T-helper 2 cell treated with Interferon-gamma antibody and Interleukin-4, amounts not matched to agents 5 μg/mL and 100 μg/mL, for 36 hours (primary cell): ENCODE data around the gene NEU4.
"Not testable (repeated sequence)": the region's sequence is repeated elsewhere in the genome, so short reads cannot be mapped to it uniquely, and the experiment has no call there.

Experiments used
- DNase-seq: peaks from one replicate; pipeline ENCODE4 v3.0.0; 2021; ENCODE audit warnings: low spot score
- H3K27ac Mint-ChIP-seq: one replicate; pipeline ENCODE4 v1.8.0; 2021; ENCODE audit warnings: mild to moderate bottlenecking, mixed read lengths
- H3K27me3 Mint-ChIP-seq: one replicate; pipeline ENCODE4 v1.8.0; 2021; ENCODE audit warnings: low read depth, mixed read lengths
- H3K36me3 Mint-ChIP-seq: one replicate; pipeline ENCODE4 v1.8.0; 2021; ENCODE audit warnings: low read depth, mixed read lengths
- H3K4me1 Mint-ChIP-seq: one replicate; pipeline ENCODE4 v1.8.0; 2021; ENCODE audit warnings: low read depth, mixed read lengths
- H3K4me3 Mint-ChIP-seq: one replicate; pipeline ENCODE4 v1.8.0; 2022; ENCODE audit warnings: mild to moderate bottlenecking, moderate library complexity, mixed read lengths
- H3K9me3 Mint-ChIP-seq: one replicate; pipeline ENCODE4 v1.8.0; 2021; ENCODE audit warnings: mixed read lengths

Gene NEU4

DNA sequence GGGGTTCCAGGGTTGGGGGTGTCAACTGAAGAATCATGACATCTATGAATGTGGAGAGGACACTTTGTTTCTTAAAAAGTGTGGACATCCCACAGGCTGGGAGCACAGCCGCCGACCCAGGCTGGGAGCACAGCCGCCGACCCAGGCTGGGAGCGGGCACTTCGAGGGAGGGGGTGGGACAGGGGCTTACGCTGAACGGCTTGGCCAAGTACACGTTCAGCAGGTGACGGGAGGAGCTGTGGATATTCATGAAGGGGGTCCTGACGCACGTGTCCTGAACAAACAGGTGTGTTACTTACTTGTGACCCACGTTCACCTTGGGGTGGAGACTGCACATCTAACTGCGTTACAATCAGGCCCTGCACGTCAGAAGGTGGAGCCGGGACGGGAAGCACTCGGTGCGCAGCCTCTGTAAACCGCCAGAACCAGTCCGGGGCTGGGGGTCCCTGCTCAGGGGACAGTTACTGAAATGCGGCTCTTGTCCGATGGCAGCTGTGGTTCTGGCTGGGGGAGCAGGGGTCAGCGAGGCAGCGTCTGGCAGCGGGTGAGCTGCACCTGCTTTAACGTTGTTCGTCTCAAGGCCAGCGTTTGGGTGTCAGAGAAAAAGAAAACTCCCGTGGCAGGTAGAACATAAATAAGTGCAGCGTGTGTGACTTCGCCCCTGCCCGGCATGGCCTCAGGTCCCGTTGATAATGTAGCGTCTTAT lies 8.6 kb upstream of the NEU4 start:
- not testable (repeated sequence) for H3K27ac Mint-ChIP-seq, DNase-seq, H3K4me1 Mint-ChIP-seq, H3K36me3 Mint-ChIP-seq, H3K9me3 Mint-ChIP-seq, H3K4me3 Mint-ChIP-seq, H3K27me3 Mint-ChIP-seq

DNA sequence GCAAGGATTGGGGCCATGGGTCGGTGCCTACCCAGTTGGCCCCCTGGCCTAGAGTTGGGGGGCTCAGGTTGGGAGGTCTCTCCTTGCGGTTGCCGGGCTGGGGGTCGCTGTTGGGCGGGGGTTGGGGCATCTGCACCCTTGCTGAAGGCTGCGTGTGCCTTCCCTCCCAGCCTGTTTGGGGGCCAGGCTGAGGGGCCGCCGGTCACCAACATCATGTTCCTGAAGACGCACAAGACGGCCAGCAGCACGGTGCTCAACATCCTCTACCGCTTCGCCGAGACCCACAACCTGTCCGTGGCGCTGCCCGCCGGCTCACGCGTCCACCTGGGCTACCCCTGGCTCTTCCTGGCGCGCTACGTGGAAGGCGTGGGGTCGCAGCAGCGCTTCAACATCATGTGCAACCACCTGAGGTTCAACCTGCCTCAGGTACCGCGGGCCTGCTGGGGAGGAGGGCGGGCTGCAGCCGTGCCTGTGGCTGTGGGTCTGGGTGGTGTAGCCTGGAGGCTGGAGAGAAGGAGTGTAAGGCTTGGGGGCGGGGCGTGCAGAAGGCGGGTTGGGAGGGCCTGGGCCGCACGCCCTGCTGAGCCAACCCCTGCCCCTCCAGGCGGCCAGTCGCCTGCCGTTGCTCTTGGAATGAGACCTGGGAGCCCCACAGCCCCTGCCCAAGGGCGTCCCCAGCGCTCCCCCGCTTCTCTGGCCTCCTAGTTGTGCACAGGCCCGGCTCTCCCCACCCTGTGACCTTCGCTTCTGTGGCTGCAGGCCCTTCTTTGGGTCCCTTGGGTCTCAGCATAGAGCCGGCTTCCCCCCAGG lies 7.2 kb upstream of the NEU4 start:
- Mint-ChIP-seq H3K4me1 (peaks cover 5% of the 10 kb centered on the region), H3K27ac (no peak overlapping the region), H3K36me3 (no peaks in the 10 kb centered on the region), H3K27me3 (no peaks in the 10 kb centered on the region), H3K9me3 (no peaks in the 10 kb centered on the region), H3K4me3 (no peak overlapping the region)
- DNase-seq: no peak

DNA sequence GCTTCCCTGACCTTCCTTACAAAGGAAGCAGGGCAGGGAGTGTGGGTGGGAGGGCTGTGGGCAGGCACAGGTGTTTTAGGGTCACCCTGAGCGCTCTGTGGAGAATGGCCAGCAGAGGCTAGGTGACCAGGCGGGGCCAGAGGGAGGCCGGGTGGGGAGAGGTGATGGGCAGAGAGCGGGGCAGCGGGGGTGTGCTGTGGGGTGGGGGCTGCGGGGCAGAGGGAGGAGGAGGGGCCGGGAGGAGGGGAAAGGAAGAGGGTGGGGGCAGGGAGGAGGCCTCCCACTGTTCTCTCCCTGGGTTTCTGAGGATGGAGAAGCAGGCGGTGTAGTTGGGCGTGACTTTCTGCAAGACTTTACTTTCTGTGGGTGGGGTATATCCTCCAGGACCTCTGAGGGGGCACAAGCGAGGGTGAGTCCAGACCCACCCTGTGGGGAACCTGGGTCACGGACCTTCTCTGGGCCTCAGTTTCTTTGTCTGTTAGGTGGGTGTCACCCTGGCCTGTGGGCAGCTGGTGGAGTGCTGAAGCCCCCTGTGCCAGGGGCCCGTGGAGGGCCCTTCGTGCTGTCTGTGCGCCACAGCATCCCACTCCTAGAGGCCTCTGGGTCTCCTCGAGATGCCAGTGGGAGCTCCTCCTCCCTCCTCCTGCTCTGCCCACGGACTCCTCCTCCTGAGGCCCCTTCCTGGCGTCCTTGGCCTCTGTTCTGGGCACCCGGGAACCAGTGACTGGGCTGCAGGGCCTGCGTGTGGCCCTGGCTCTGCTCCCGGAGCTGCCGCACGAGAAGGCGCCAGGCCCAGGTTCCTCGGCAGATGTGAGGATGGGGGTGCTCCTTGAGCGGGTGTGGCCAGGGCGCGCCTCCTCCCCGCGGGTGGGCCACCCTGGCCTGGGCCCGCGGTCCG lies 6.3 kb upstream of the NEU4 start:
- no peak for DNase-seq
- Mint-ChIP-seq H3K4me1 (peaks cover 5% of the 10 kb centered on the region), H3K36me3 (no peaks in the 10 kb centered on the region), H3K4me3 (no peak overlapping the region), H3K27ac (no peak overlapping the region), H3K9me3 (no peaks in the 10 kb centered on the region), H3K27me3 (no peaks in the 10 kb centered on the region)

DNA sequence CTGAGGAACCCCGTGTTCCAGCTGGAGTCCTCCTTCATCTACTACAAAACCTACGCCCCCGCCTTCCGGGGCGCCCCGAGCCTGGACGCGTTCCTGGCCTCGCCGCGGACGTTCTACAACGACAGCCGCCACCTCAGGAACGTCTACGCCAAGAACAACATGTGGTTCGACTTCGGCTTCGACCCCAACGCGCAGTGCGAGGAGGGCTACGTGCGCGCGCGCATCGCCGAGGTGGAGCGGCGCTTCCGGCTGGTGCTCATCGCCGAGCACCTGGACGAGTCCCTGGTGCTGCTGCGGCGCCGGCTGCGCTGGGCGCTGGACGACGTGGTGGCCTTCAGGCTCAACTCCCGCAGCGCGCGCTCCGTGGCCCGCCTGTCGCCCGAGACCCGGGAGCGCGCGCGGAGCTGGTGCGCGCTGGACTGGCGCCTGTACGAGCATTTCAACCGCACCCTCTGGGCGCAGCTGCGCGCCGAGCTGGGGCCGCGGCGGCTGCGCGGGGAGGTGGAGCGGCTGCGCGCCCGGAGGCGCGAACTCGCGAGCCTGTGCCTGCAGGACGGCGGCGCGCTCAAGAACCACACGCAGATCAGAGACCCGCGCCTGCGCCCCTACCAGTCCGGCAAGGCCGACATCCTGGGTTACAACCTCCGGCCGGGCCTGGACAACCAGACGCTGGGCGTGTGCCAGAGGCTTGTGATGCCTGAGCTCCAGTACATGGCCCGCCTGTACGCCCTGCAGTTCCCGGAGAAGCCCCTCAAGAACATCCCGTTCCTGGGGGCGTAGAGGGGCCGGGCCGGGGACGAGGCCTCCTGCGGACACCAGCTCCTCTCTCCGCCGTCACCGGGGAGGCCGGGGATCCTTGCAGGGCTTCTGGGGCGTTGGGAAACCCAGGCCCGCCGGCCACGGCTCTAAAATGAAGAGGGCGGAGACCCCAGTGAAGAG lies 5.3 kb upstream of the NEU4 start:
- Mint-ChIP-seq H3K27me3 (no peaks in the 10 kb centered on the region), H3K4me1 (peaks cover 5% of the 10 kb centered on the region), H3K36me3 (no peaks in the 10 kb centered on the region), H3K9me3 (no peaks in the 10 kb centered on the region), H3K27ac (peak overlapping the region; percentile 55), H3K4me3 (peak overlapping the region; percentile 72)
- DNase-seq: peak; percentile 42

DNA sequence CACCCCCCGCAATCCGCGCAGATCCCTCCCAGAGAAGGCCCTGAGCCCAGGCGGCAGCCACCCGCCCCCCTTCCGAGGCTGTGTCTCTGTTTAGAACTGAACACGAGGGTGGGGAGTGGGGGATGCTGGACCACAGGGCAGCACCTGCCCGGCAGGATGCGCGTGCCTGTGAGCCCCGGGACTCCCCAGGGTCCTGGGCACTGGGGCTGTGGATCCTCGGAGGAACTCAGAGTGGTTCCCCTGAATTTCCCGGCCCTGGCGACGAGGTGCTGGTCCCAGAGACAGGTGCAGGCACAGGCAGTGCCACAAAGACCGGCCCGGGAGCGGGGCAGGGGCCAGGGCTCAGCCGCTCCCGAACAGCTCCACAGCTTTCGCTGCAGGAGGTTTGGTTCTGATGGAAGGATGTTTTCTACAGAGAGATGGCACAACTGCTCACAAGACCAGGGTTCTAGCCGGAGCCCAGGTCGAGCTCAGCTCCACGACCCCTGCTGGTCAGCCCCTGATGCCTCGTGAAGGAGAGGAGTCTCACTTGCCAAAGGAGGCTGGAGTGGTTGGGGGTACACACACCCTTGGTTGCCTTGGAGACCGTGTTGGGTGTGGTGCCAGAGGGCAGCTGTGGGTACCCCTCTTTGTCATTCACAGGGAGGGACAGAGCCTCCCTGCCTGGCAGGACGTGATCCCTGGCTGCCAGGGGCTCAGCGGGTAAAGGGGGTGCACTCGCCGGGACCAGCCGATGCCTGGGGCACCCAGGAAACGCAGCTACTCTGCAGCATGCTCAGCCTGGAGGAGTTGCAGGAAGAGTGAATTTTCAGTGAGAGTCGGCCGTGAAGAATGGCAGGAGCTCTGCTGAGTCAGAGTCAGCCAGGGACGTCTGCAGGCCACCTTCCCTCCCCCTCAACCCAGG lies 4.4 kb upstream of the NEU4 start:
- H3K4me3 Mint-ChIP-seq: peak overlapping the region; percentile 64
- H3K36me3 Mint-ChIP-seq: no peaks in the 10 kb centered on the region
- no peak for DNase-seq

DNA sequence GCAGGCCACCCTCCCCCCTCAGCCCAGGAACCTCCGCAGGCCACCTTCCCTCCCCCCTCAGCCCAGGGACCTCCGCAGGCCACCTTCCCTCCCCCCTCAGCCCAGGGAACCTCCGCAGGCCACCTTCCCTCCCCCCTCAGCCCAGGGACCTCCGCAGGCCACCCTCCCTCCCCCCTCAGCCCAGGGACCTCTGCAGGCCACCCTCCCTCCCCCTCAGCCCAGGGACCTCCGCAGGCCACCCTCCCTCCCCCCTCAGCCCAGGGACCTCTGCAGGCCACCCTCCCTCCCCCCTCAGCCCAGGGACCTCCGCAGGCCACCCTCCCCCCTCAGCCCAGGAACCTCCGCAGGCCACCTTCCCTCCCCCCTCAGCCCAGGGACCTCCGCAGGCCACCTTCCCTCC lies 2.8 kb upstream of the NEU4 start:
- not testable (repeated sequence) for H3K9me3 Mint-ChIP-seq, H3K36me3 Mint-ChIP-seq, H3K4me3 Mint-ChIP-seq

More for the DNA sequence above, 4.4 kb upstream of the NEU4 start:
- Mint-ChIP-seq H3K9me3 (no peaks in the 10 kb centered on the region), H3K4me1 (peaks cover 5% of the 10 kb centered on the region), H3K27ac (no peak overlapping the region), H3K27me3 (no peaks in the 10 kb centered on the region)

DNA sequence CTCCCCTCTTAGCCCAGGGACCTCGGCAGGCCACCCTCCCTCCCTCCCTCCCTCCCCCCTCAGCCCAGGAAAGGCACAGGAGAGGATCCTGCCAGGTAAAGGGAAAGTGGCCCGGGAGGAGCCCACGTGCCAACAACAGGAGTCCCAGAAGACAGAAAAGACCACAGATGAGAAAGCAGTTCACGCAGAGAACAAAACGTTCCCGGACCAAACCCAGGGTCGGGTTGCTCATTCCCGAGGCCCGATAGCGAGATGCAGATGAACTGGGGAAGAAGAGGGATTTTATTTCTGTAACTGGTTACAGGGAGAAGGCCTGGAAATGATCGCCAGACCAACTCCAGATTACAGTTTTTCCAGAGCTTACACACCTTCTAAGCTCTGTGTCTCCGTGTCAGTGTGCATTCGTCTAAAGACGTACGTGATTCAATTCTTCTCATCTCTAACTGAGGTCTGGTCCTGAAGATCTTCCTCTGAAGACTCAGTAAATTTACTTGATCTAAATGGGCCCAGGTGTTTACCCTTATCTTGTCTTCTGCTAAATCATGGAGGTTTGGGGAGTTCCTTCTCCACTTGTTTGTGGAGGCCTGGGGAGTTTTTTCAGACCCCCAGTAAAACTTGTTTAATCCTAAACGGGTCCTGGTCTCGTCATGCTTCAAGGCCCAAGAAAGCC lies 807 bp upstream of the NEU4 start:
- no peak overlapping the region for H3K27ac Mint-ChIP-seq
- no peak for DNase-seq
- no peaks in the 10 kb centered on the region for H3K9me3 Mint-ChIP-seq
- no peaks in the 10 kb centered on the region for H3K36me3 Mint-ChIP-seq
- H3K27me3 Mint-ChIP-seq: no peaks in the 10 kb centered on the region
- H3K4me1 Mint-ChIP-seq: peaks cover 5% of the 10 kb centered on the region
- H3K4me3 Mint-ChIP-seq: no peak overlapping the region

More for the DNA sequence above, 2.8 kb upstream of the NEU4 start:
- H3K4me1 Mint-ChIP-seq, H3K27ac Mint-ChIP-seq, DNase-seq, H3K27me3 Mint-ChIP-seq: not testable (repeated sequence)

DNA sequence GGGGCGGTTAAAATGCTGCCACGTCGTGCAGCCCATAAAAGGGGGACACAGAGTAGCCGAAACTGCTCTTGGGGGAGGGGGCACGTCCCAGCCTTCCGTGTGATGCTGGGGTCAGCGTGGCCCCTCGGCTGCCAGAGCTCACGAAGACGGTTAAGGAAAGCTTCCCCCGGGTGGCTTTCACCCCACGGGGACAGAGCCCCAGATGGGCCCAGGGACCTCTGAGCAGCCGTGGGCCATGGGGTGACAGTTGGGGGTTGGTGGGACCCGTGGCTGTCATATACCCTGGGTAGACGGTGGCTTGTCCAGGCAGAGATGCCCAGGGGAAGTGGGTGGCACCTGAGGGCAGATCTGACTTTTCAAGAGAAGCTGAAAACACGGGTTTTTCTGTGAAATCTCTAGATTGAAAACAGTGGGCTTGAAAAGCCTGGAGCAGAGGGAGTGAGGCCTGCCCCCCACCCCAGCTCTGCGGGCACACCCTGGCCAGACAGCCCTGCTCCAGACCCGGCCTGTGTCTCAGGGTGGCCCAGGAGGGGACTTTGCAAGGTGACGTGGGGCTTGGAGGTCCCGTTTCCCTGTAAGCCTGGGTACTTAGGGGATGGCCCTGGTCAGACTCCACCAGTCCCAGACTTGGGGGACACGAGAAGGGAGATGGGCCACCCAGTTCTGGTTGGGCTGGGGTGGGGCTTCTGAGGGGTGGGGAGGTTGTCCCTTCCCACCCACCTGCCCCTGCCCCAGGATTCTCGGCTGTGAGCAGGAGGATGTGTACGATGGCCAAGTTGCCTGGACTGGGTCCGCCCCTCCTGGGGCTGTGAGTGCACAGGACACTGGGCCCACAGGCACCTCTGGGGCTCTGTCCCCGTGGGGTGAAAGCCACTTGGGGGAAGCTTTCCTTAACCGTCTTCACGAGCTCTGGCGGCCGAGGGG lies 652 bp downstream of the NEU4 start:
- DNase-seq: no peak
- Mint-ChIP-seq H3K4me3 (no peak overlapping the region), H3K27ac (no peak overlapping the region), H3K27me3 (no peaks in the 10 kb centered on the region), H3K36me3 (no peaks in the 10 kb centered on the region), H3K9me3 (no peaks in the 10 kb centered on the region), H3K4me1 (peaks cover 4% of the 10 kb centered on the region)

DNA sequence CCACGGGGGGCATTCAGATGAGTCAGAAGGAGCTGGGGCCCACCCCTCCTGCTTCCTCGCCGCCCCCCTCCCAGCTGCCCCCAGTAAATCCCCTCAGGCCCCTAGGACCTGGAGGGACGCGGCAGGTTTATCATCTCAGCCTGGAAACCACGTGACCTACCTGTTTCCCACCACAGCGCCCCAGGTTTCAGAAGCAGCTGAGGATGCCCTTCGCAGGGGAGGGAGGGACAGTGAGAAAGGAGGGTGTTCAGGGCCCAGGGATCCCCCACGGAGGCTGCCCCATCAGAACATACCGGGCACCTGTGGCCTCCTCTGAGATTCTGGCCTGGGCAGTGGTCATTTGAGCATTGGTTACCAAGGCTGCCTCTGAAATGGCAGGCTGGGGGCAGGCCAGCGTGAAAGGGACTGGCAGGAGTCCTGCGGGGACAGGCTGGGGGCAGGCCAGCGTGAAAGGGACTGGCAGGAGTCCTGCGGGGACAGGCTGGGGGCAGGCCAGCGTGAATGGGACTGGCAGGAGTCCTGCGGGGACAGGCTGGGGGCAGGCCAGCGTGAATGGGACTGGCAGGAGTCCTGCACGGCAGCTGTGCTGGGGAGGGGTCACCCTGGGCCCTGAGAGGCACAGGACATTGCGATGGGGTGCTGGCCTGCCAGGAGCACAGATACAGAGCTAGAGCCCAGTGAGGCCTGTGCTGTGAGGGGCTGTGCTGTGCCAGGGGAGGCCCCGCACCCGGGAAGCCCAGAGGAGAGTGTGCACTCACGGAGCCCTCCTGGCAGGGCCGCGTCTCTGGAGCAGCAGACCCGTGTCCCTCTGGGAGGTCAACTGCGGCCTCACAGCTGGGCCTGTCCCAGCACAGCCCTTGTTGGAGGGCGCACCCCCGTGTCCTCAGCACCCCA lies 1.6 kb downstream of the NEU4 start:
- H3K9me3 Mint-ChIP-seq: no peaks in the 10 kb centered on the region
- no peak overlapping the region for H3K27ac Mint-ChIP-seq
- no peak overlapping the region for H3K4me3 Mint-ChIP-seq
- no peak for DNase-seq
- H3K4me1 Mint-ChIP-seq: no peaks in the 10 kb centered on the region
- H3K36me3 Mint-ChIP-seq: no peaks in the 10 kb centered on the region
- H3K27me3 Mint-ChIP-seq: no peaks in the 10 kb centered on the region

DNA sequence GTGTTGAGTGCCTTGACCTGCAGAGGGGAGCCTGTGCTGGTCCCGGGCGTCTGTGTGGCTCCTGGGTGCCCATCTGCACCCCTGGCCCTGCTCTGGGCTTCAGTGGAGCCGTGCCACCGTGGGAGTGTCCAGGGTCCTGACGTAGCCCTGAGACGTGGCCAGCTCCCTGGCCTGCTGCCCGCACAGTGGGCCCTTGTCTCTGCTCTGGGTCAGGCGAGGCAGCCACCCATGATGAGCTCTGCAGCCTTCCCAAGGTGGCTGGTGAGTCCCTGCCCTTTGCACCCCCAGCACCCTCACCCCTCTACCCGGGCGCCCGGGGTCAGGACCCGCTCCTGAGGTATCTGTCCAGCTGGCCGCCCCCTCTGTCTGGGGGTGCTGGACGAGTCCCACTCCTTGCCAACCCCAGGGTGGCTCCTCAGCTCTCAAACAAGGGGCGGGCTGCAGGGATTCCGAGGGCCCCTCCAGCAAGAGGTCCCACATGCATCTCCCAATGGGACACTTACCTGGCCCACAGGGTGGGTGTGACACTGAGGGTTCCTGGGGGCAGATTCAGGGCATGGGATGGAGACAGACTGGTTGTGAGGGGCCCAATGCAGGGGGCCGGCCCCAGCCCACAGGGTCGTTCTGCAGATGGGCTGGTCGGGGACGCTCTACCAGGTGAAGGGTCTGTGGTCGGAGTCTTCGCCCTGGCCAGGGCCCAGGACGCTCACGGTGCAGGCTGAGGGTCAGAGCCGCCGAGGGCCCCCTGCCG lies 2.4 kb downstream of the NEU4 start:
- no peaks in the 10 kb centered on the region for H3K4me1 Mint-ChIP-seq
- H3K9me3 Mint-ChIP-seq: no peaks in the 10 kb centered on the region
- no peaks in the 10 kb centered on the region for H3K27me3 Mint-ChIP-seq
- H3K27ac Mint-ChIP-seq: no peak overlapping the region
- no peaks in the 10 kb centered on the region for H3K36me3 Mint-ChIP-seq
- DNase-seq: no peak
- no peak overlapping the region for H3K4me3 Mint-ChIP-seq
